Activated CD4-positive, alpha-beta T cell treated with anti-CD3 and anti-CD28 coated beads, Interleukin-2, amount 10 ng/mL, durations not matched to agents 24 days and 14 days (primary cell): ENCODE measurements around the gene GAGE10. TPM values are rescaled to one million over a fixed set of nuclear protein-coding genes. Genes with fewer than 3 reads are reported as not detected.

Experiments used
- DNase-seq: peaks from one replicate; pipeline ENCODE4 v3.0.0; 2022
- H3K27ac Mint-ChIP-seq: one replicate; pipeline ENCODE4 v1.8.0; 2022; ENCODE audit warnings: mild to moderate bottlenecking, mixed read lengths
- H3K27me3 Mint-ChIP-seq: one replicate; pipeline ENCODE4 v1.8.0; 2022; ENCODE audit warnings: mixed read lengths
- H3K36me3 Mint-ChIP-seq: one replicate; pipeline ENCODE4 v1.8.0; 2022; ENCODE audit warnings: low read depth, mild to moderate bottlenecking, mixed read lengths
- H3K4me1 Mint-ChIP-seq: one replicate; pipeline ENCODE4 v1.8.0; 2021; ENCODE audit warnings: mixed read lengths
- H3K4me3 Mint-ChIP-seq: one replicate; pipeline ENCODE4 v1.8.0; 2022; ENCODE audit warnings: mild to moderate bottlenecking, moderate library complexity, mixed read lengths
- H3K9me3 Mint-ChIP-seq: one replicate; pipeline ENCODE4 v1.8.0; 2021; ENCODE audit warnings: mixed read lengths
- intact Hi-C: fragments of 100-400 bp; cut with micrococcal nuclease; formaldehyde crosslinking; loops from one replicate; pipeline ENCODE4 v1.15.1; 2023
- total RNA-seq: library from RNA; stranded (reverse); gene quantifications from 2 replicates; pipeline ENCODE4 v1.2.3, GENCODE V29; 2022

GAGE10 gene
- total RNA-seq, result not detected in 2 replicates

GRCh38 chrX:49303346-49303745, at the start of gene GAGE10:
Gene GAGE10, plus strand, starts transcription at chrX:49303646. Its CDS starts 1,214 bp downstream, at chrX:49304860.
- H3K4me1 Mint-ChIP-seq, result no peaks in the 10 kb centered on the region
- H3K9me3 Mint-ChIP-seq, result no peaks in the 10 kb centered on the region
- no peak within 1 kb of the TSS for H3K4me3 Mint-ChIP-seq
- H3K27ac Mint-ChIP-seq, result no peak within 1 kb of the TSS
- H3K27me3 Mint-ChIP-seq, result peaks cover 7% of the 10 kb centered on the region
- DNase-seq, result no peak
- H3K36me3 Mint-ChIP-seq, result no peaks in the 10 kb centered on the region
- intact Hi-C loops, result no loop called here

- Mint-ChIP-seq H3K4me3 (no peak overlapping the region), H3K36me3 (peaks cover 15% of the 10 kb centered on the region), H3K27me3 (no peaks in the 10 kb centered on the region), H3K27ac (no peak overlapping the region), H3K9me3 (no peaks in the 10 kb centered on the region), H3K4me1 (peaks cover 15% of the 10 kb centered on the region)
- no peak for DNase-seq
- intact Hi-C loops, result no loop called here
These were observed 48.8 kb upstream of the GAGE10 start for GRCh38 chrX:49254639-49255038.

GRCh38 chrX:49256268-49256995, 47.0 kb upstream of the GAGE10 start:
- H3K36me3 Mint-ChIP-seq, result peaks cover 8% of the 10 kb centered on the region
- H3K9me3 Mint-ChIP-seq, result no peaks in the 10 kb centered on the region
- no peak for DNase-seq
- no peak overlapping the region for H3K27ac Mint-ChIP-seq
- peaks cover 15% of the 10 kb centered on the region for H3K4me1 Mint-ChIP-seq
- intact Hi-C loops, result no loop called here
- H3K4me3 Mint-ChIP-seq, result no peak overlapping the region
- H3K27me3 Mint-ChIP-seq, result no peaks in the 10 kb centered on the region

- Mint-ChIP-seq H3K36me3 (peaks cover 8% of the 10 kb centered on the region), H3K4me3 (no peak overlapping the region), H3K27ac (no peak overlapping the region), H3K9me3 (no peaks in the 10 kb centered on the region), H3K27me3 (no peaks in the 10 kb centered on the region), H3K4me1 (peaks cover 19% of the 10 kb centered on the region)
- no peak for DNase-seq
- intact Hi-C loops, result no loop called here
These were observed 46.2 kb upstream of the GAGE10 start for GRCh38 chrX:49257074-49257790.

GRCh38 chrX:49257846-49258748, 45.3 kb upstream of the GAGE10 start:
- peak; percentile 63 for DNase-seq
- Mint-ChIP-seq H3K27ac (no peak overlapping the region), H3K36me3 (peaks cover 3% of the 10 kb centered on the region), H3K4me3 (no peak overlapping the region), H3K4me1 (peaks cover 26% of the 10 kb centered on the region), H3K27me3 (no peaks in the 10 kb centered on the region), H3K9me3 (no peaks in the 10 kb centered on the region)
- intact Hi-C loops, result no loop called here

- Mint-ChIP-seq H3K27ac (no peak overlapping the region), H3K27me3 (no peaks in the 10 kb centered on the region), H3K4me1 (peaks cover 28% of the 10 kb centered on the region), H3K36me3 (peaks cover 3% of the 10 kb centered on the region), H3K4me3 (no peak overlapping the region), H3K9me3 (no peaks in the 10 kb centered on the region)
- DNase-seq, result no peak
- intact Hi-C loops, result no loop called here
These were observed 44.7 kb upstream of the GAGE10 start for GRCh38 chrX:49258749-49259124.

- Mint-ChIP-seq H3K27me3 (no peaks in the 10 kb centered on the region), H3K9me3 (no peaks in the 10 kb centered on the region), H3K4me3 (no peak overlapping the region), H3K4me1 (peaks cover 40% of the 10 kb centered on the region), H3K36me3 (peaks cover 3% of the 10 kb centered on the region), H3K27ac (no peak overlapping the region)
- no peak for DNase-seq
- intact Hi-C loops, result no loop called here
These were observed 43.0 kb upstream of the GAGE10 start for GRCh38 chrX:49260221-49260985.

GRCh38 chrX:49262603-49263002, 40.8 kb upstream of the GAGE10 start:
- H3K4me1 Mint-ChIP-seq, result peaks cover 45% of the 10 kb centered on the region
- H3K36me3 Mint-ChIP-seq, result peaks cover 3% of the 10 kb centered on the region
- no peaks in the 10 kb centered on the region for H3K27me3 Mint-ChIP-seq
- peak overlapping the region; percentile 80 for H3K4me3 Mint-ChIP-seq
- H3K27ac Mint-ChIP-seq, result peak overlapping the region; percentile 22
- H3K9me3 Mint-ChIP-seq, result no peaks in the 10 kb centered on the region
- intact Hi-C loops, result no loop called here
- DNase-seq, result no peak

GRCh38 chrX:49263631-49264030, 39.8 kb upstream of the GAGE10 start:
- Mint-ChIP-seq H3K4me1 (peaks cover 48% of the 10 kb centered on the region), H3K27ac (peak overlapping the region; percentile 73), H3K27me3 (no peaks in the 10 kb centered on the region), H3K4me3 (peak overlapping the region; percentile 80), H3K36me3 (peaks cover 3% of the 10 kb centered on the region), H3K9me3 (no peaks in the 10 kb centered on the region)
- intact Hi-C loops, result loop anchor here (2.0 kb wide), 1 partner anchor 29 kb away; the partner anchor contains the start of gene CCDC22
- DNase-seq, result no peak

GRCh38 chrX:49264460-49264859, 39.0 kb upstream of the GAGE10 start, which contains the start of gene FOXP3:
Gene FOXP3, minus strand, starts transcription at chrX:49264710. Its CDS starts 6,205 bp downstream, at chrX:49258505.
- peaks cover 2% of the 10 kb centered on the region for H3K36me3 Mint-ChIP-seq
- intact Hi-C loops, result loop anchor here (2.0 kb wide), 1 partner anchor 30 kb away; the partner anchor contains the start of gene CCDC22

GRCh38 chrX:49266523-49267445, 36.7 kb upstream of the GAGE10 start:
- Mint-ChIP-seq H3K27ac (peak overlapping the region; percentile 100), H3K9me3 (no peaks in the 10 kb centered on the region), H3K4me1 (peaks cover 49% of the 10 kb centered on the region), H3K4me3 (peak overlapping the region; percentile 99), H3K27me3 (no peaks in the 10 kb centered on the region), H3K36me3 (peaks cover 9% of the 10 kb centered on the region)
- DNase-seq, result no peak
- intact Hi-C loops, result no loop called here

More at GRCh38 chrX:49264460-49264859, 39.0 kb upstream of the GAGE10 start, which contains the start of gene FOXP3:
- DNase-seq, result no peak
- peak within 1 kb of the TSS; percentile 73 for H3K27ac Mint-ChIP-seq
- H3K4me3 Mint-ChIP-seq, result peak within 1 kb of the TSS; percentile 80
- H3K9me3 Mint-ChIP-seq, result no peaks in the 10 kb centered on the region
- H3K27me3 Mint-ChIP-seq, result no peaks in the 10 kb centered on the region
- H3K4me1 Mint-ChIP-seq, result peaks cover 47% of the 10 kb centered on the region

- H3K9me3 Mint-ChIP-seq, result no peaks in the 10 kb centered on the region
- H3K36me3 Mint-ChIP-seq, result peaks cover 12% of the 10 kb centered on the region
These were observed 34.8 kb upstream of the GAGE10 start for GRCh38 chrX:49268702-49269009.

More at GRCh38 chrX:49268702-49269009, 34.8 kb upstream of the GAGE10 start:
- no peak for DNase-seq
- H3K4me3 Mint-ChIP-seq, result peak overlapping the region; percentile 99
- H3K27ac Mint-ChIP-seq, result peak overlapping the region; percentile 100
- H3K27me3 Mint-ChIP-seq, result no peaks in the 10 kb centered on the region
- intact Hi-C loops, result loop anchor here (1.0 kb wide), 2 partner anchors 33 to 68 kb away; partner anchors contain the start of genes CCDC22 and SYP
- H3K4me1 Mint-ChIP-seq, result peaks cover 48% of the 10 kb centered on the region
